ENCODE data around the gene MET.
"Not testable (repeated sequence)": the region's sequence is repeated elsewhere in the genome, so short reads cannot be mapped to it uniquely, and the experiment has no call there.

Gene MET

GRCh38 chr7:116807011-116807560, 135.1 kb downstream of the MET start:
- DNase-seq (ENCODE audit: low read depth, low spot score): no peak

GRCh38 chr7:116809636-116810266, 137.8 kb downstream of the MET start:
- peak; percentile 40 for DNase-seq (ENCODE audit: low read depth, low spot score)

GRCh38 chr7:116810267-116811116, 138.5 kb downstream of the MET start:
- DNase-seq (ENCODE audit: low read depth, low spot score): no peak

GRCh38 chr7:116811768-116812167, 139.8 kb downstream of the MET start:
- no peak for DNase-seq (ENCODE audit: low read depth, low spot score)

- DNase-seq (ENCODE audit: low read depth, low spot score): no peak
These were observed 140.9 kb downstream of the MET start for GRCh38 chr7:116812860-116813259.

GRCh38 chr7:116813371-116813770, 141.4 kb downstream of the MET start:
- DNase-seq (ENCODE audit: low read depth, low spot score): not testable (repeated sequence)

- no peak for DNase-seq (ENCODE audit: low read depth, low spot score)
These were observed 143.0 kb downstream of the MET start for GRCh38 chr7:116815041-116815440.

- DNase-seq (ENCODE audit: low read depth, low spot score): no peak
These were observed 148.2 kb downstream of the MET start for GRCh38 chr7:116820149-116820548.

GRCh38 chr7:116821647-116822046, 149.7 kb downstream of the MET start:
- not testable (repeated sequence) for DNase-seq (ENCODE audit: low read depth, low spot score)

GRCh38 chr7:116824449-116824848, 152.5 kb downstream of the MET start:
- no peak for DNase-seq (ENCODE audit: low read depth, low spot score)

GRCh38 chr7:116828281-116828680, 156.3 kb downstream of the MET start:
- DNase-seq (ENCODE audit: low read depth, low spot score): no peak

- no peak for DNase-seq (ENCODE audit: low read depth, low spot score)
These were observed 157.0 kb downstream of the MET start for GRCh38 chr7:116829041-116829440.

- DNase-seq (ENCODE audit: low read depth, low spot score): no peak
These were observed 157.5 kb downstream of the MET start for GRCh38 chr7:116829493-116829892.

GRCh38 chr7:116832692-116833091, 160.7 kb downstream of the MET start:
- no peak for DNase-seq (ENCODE audit: low read depth, low spot score)

GRCh38 chr7:116834815-116835504, 163.0 kb downstream of the MET start:
- peak; percentile 9 for DNase-seq (ENCODE audit: low read depth, low spot score)

GRCh38 chr7:116836048-116836447, 164.1 kb downstream of the MET start:
- no peak for DNase-seq (ENCODE audit: low read depth, low spot score)

GRCh38 chr7:116836911-116837310, 164.9 kb downstream of the MET start:
- no peak for DNase-seq (ENCODE audit: low read depth, low spot score)

GRCh38 chr7:116837586-116837985, 165.6 kb downstream of the MET start:
- no peak for DNase-seq (ENCODE audit: low read depth, low spot score)

GRCh38 chr7:116840256-116840655, 168.3 kb downstream of the MET start:
- DNase-seq (ENCODE audit: low read depth, low spot score): no peak

GRCh38 chr7:116842371-116842770, 170.4 kb downstream of the MET start:
- DNase-seq (ENCODE audit: low read depth, low spot score): no peak

- no peak for DNase-seq (ENCODE audit: low read depth, low spot score)
These were observed 171.4 kb downstream of the MET start for GRCh38 chr7:116843378-116843777.

Data from smooth muscle cell of the brain vasculature (primary cell).